HG03354 (cell line): ENCODE results near the gene GALNT9.
A peak's percentile ranks its signal among the peaks of the same experiment; 100 is the strongest.
"Not testable (repeated sequence)": the region's sequence is repeated elsewhere in the genome, so short reads cannot be mapped to it uniquely, and the experiment has no call there.

Experiments
- ATAC-seq: cut with Tn5 transposase; IDR thresholded peaks from one replicate; pipeline ENCODE4 v1.9.1; 2021; ENCODE audit warnings: mild to moderate bottlenecking; ENCODE audit not compliant: unreplicated experiment, poor library complexity, severe bottlenecking

Gene GALNT9

GRCh38 chr12:132156573-132157325, 172.6 kb downstream of the GALNT9 start:
- no peak for ATAC-seq

GRCh38 chr12:132155771-132156572, 173.4 kb downstream of the GALNT9 start:
- no peak for ATAC-seq

GRCh38 chr12:132154941-132155770, 174.2 kb downstream of the GALNT9 start:
- no peak for ATAC-seq

DNA sequence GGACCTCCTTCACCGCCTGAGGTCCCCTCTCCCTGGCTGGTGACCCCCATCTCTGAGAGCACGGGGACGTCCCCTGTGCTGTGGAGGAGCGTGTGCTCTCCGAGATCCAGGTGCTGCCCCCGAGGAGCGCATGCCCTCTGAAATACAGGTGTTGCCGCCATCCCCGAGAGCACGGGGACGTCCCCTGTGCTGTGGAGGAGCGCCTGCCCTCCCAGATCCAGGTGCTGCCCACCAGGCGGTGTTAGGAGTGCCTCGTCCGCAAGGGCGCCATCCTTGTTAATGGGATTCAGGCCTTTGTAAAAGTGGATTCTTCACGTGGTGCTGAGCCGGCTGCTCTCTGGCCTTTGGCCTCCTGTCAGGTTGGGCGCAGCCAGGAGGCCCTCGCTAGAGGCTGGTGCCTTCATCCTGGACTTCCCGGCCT, 175.0 kb downstream of the GALNT9 start:
- ATAC-seq, result peak; percentile 20

- ATAC-seq, result peak; percentile 88
These were observed 175.7 kb downstream of the GALNT9 start for GRCh38 chr12:132153501-132154340.

DNA sequence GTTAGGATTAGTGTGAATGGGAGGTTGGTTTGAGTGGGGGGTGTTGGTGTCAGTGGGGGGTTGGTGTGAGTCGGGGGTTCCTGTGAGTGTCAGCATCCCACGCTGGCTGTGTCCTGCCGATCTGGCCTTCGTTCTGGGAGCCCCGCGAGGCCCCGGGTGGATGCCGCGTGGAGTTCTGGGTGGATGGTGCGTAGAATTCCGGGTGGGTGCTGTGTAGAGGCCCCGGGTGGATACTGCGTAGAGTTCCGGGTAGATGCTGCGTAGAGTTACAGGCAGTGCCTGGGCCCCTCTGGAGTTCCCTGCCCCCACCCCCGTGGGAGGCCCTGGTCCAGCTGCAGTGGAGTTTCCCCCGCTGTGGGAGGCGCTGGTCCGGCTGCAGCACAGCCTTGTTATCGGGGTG, 176.4 kb downstream of the GALNT9 start:
- no peak for ATAC-seq

DNA sequence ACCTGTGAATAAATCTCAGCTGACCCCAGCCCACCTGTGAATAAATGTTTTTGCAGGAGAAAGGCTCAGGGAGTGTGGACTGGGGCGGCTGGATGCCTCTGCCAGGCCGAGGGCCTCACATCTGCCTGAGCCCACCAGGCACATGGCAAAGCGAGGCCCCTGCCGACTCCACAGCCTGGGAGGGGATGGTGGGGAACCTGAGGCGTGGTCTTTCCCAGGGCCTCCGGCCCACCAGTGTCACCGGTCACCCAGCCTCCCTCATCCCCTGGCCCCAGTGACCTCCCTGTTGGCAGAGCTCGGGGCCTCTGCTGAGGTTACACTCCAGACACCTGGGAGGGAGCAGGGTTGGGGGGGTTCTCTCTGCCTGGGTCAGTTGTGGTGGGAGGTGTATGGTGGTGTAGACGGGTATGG, 177.0 kb downstream of the GALNT9 start:
- no peak for ATAC-seq

DNA sequence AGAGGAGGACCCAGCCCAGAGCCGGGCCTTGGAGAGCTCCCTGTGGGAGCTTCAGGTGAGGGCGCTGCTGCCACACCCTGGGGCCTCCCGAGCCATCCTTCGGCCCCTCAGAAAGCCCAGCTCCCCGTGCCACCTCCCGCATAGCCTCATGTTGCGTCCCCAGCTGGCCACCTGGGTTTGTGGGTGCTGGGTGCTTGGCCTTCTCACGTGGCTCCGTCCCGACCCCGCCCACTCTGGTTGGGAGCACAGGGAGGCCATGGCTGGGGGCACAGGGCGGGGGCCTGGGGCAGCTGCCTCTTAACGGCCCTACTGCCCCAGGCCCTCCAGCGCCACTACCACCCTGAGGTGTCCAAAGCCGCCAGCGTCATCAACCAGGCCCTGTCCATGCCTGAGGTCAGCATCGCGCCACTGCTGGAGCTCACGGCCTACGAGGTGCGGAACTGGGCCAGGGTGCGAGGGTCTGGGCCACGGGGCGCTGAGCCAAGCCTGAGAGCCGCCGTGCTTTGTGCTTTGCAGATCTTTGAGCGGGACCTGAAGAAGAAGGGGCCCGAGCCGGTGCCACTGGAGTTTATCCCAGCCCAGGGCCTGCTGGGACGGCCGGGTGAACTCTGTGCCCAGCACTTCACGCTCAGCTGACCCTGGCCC, 177.5 kb downstream of the GALNT9 start:
- no peak for ATAC-seq

- no peak for ATAC-seq
These were observed 178.1 kb downstream of the GALNT9 start for GRCh38 chr12:132151145-132151765.

- no peak for ATAC-seq
These were observed 178.6 kb downstream of the GALNT9 start for GRCh38 chr12:132150780-132151144.

GRCh38 chr12:132149526-132149925, 179.9 kb downstream of the GALNT9 start:
- ATAC-seq, result not testable (repeated sequence)

DNA sequence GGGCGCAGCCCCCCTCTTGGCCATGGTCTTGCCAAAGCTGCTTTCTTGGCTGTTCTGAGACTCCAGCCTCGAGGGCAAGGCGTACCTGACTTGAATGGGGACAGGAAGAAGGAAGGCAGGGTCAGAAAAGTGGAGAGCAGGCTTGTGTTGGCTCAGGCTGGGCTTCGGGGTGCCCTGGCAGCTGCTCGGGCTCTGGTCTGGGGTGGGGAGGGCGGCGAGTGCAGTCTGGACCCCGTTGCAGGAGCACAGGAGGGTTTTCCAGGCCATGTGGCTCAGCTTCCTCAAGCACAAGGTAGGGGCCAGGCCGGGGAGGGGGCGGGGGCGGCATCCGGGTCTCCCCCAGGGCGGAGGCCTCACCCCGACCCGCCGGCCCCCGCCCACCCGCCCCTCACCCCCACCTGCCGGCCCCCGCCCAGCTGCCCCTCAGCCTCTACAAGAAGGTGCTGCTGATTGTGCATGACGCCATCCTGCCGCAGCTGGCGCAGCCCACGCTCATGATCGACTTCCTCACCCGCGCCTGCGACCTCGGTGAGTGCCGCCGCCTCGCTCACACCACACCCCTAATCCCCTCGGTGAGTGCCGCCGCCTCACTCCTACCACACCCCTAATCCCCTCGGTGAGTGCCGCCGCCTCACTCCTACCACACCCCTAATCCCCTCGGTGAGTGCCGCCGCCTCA, 180.9 kb downstream of the GALNT9 start:
- no peak for ATAC-seq

DNA sequence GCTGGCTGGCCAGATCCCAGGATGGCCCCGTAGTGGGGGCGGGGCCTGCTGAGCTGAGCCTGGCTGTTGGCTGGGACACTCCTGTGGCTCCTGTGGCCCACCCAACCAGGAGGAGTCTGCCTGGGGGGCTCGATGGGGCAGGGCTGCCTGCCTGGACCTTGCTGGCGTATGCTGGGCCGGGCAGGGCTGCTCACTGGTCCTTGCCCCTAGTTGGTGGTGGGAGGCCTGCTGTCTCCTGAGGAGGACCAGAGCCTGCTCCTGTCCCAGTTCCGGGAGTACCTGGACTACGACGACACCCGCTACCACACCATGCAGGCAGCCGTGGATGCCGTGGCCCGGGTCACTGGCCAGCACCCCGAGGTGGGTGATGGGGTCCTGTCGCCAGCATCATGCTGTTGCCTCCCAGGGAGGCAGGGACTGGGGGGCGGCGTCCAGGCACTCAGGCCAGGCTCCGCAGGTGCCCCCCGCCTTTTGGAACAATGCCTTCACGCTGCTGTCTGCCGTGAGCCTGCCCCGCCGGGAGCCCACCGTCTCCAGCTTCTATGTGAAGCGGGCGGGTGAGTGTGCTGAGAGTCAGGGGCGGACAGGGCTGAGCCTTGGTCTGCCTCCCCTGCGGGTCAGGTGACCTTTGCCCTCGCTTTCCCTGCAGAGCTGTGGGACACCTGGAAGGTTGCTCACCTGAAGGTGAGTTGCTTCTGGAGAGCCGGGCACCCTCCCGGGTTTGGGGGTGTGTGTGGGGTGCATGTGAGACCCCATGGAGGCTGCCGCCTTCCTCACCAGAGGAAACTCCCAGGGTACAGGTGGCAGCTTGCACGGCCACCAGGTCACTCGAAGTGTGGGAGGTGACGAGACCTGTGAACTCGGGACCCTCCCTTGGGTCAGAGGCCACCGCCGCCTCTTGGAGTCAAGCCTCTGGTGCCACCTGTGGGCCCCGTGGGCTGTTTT, 181.7 kb downstream of the GALNT9 start:
- ATAC-seq, result no peak

DNA sequence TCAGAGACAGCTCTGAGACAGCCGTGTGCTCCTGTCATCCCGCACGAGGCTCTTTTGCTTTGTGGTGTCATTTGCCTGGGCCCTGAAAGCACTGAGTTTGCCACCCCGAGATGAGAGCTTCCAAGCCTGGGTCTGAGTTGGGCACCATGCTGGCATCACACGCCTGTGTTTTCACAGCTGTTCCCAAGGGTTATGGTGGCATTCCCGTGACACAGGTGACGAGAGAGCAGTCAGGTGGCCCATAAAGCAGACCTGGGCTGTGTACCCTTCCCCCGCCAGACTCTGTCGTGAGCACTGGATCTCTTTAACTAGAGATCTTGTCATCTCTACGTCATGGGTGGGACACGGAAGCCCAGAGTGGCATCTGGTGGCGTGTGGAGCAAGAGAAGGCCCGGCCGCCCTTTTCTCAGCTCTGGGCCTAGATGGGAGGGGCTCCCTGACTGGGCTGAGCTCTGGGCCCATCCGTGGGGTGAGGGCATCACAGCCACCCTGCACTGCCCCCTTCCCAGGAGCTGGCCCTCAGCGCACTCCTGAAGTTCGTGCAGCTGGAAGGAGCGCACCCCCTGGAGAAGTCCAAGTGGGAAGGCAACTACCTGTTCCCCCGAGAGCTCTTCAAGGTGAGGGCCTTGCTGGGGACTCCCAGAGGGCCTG, 182.5 kb downstream of the GALNT9 start:
- ATAC-seq, result no peak
